ENCODE measurements around the gene CCR3. TPM values are rescaled to one million over a fixed set of nuclear protein-coding genes. Genes with fewer than 3 reads are reported as not detected.

Gene CCR3
- polyA plus RNA-seq, 6 donors from 2014 or later = 0.57 to 0.90 TPM; not detected in 4

GRCh38 chr3:46228260-46229242 is 13.7 kb upstream of the CCR3 start:
- H3K4me3 Mint-ChIP-seq = peak overlapping the region in 2 of 8 donors; percentile 33 to 65
- H3K4me1 Mint-ChIP-seq = peaks cover 21 to 33% (median 31%) of the 10 kb centered on the region in 3 donors
- no peaks in the 10 kb centered on the region for H3K27me3 Mint-ChIP-seq
- no peak for ATAC-seq (ENCODE audit: low read depth in 2 of 2)
- peaks cover 0 to 7% (median 5%) of the 10 kb centered on the region in 7 donors for H3K9me3 Mint-ChIP-seq
- H3K36me3 Mint-ChIP-seq = peaks cover 0 to 8% of the 10 kb centered on the region in 2 donors
- DNase-seq = no peak
- peak overlapping the region in 2 of 6 donors; percentile 5 to 50 for H3K27ac Mint-ChIP-seq

GRCh38 chr3:46231323-46231722 is 10.9 kb upstream of the CCR3 start:
- ATAC-seq (ENCODE audit: low read depth in 2 of 2) (no peak), DNase-seq (no peak)
- Mint-ChIP-seq H3K9me3 (peaks cover 0 to 5% (median 3%) of the 10 kb centered on the region in 7 donors), H3K4me1 (peaks cover 17 to 24% (median 21%) of the 10 kb centered on the region in 3 donors), H3K4me3 (no peak overlapping the region), H3K36me3 (peaks cover 0 to 6% of the 10 kb centered on the region in 2 donors), H3K27ac (no peak overlapping the region), H3K27me3 (peaks cover 0 to 10% (median 0%) of the 10 kb centered on the region in 3 donors)

- Mint-ChIP-seq H3K9me3 (no peaks in the 10 kb centered on the region), H3K4me3 (peak overlapping the region in 2 of 8 donors; percentile 46 to 75), H3K27ac (no peak overlapping the region), H3K36me3 (no peaks in the 10 kb centered on the region), H3K27me3 (peaks cover 0 to 14% (median 0%) of the 10 kb centered on the region in 3 donors), H3K4me1 (peaks cover 9 to 13% (median 10%) of the 10 kb centered on the region in 3 donors)
- DNase-seq = no peak
- no peak for ATAC-seq (ENCODE audit: low read depth in 2 of 2)
Observed at GRCh38 chr3:46233194-46233593, 9.1 kb upstream of the CCR3 start.

- Mint-ChIP-seq H3K4me1 (peaks cover 0 to 5% (median 3%) of the 10 kb centered on the region in 3 donors), H3K4me3 (no peak overlapping the region), H3K9me3 (no peaks in the 10 kb centered on the region), H3K27ac (no peak overlapping the region), H3K36me3 (no peaks in the 10 kb centered on the region), H3K27me3 (peaks cover 0 to 14% (median 0%) of the 10 kb centered on the region in 3 donors)
- ATAC-seq (ENCODE audit: low read depth in 2 of 2) (no peak), DNase-seq (no peak)
Observed at GRCh38 chr3:46235425-46235824, 6.8 kb upstream of the CCR3 start.

- Mint-ChIP-seq H3K4me1 (peaks cover 3 to 5% (median 5%) of the 10 kb centered on the region in 3 donors), H3K4me3 (no peak overlapping the region), H3K36me3 (no peaks in the 10 kb centered on the region), H3K9me3 (no peaks in the 10 kb centered on the region), H3K27me3 (peaks cover 0 to 18% (median 0%) of the 10 kb centered on the region in 3 donors), H3K27ac (peak overlapping the region in 1 of 6 donors; percentile 12)
- no peak for ATAC-seq (ENCODE audit: low read depth in 2 of 2)
- no peak for DNase-seq
Observed at GRCh38 chr3:46236294-46237054, 5.8 kb upstream of the CCR3 start.

- H3K4me3 Mint-ChIP-seq = no peak overlapping the region
- H3K4me1 Mint-ChIP-seq = peaks cover 12 to 15% (median 12%) of the 10 kb centered on the region in 3 donors
- no peak overlapping the region for H3K27ac Mint-ChIP-seq
- peaks cover 0 to 18% (median 0%) of the 10 kb centered on the region in 3 donors for H3K27me3 Mint-ChIP-seq
- H3K36me3 Mint-ChIP-seq = no peaks in the 10 kb centered on the region
- DNase-seq (no peak), ATAC-seq (ENCODE audit: low read depth in 2 of 2) (no peak)
- no peaks in the 10 kb centered on the region for H3K9me3 Mint-ChIP-seq
Observed at GRCh38 chr3:46238386-46238785, 3.9 kb upstream of the CCR3 start.

- Mint-ChIP-seq H3K4me3 (no peak overlapping the region), H3K27me3 (peaks cover 0 to 18% (median 0%) of the 10 kb centered on the region in 3 donors), H3K9me3 (no peaks in the 10 kb centered on the region), H3K4me1 (peaks cover 12 to 15% (median 12%) of the 10 kb centered on the region in 3 donors), H3K36me3 (no peaks in the 10 kb centered on the region), H3K27ac (no peak overlapping the region)
- DNase-seq (no peak), ATAC-seq (ENCODE audit: low read depth in 2 of 2) (no peak)
Observed at GRCh38 chr3:46239301-46239938, 2.8 kb upstream of the CCR3 start.

GRCh38 chr3:46239952-46240351 is 2.3 kb upstream of the CCR3 start:
- DNase-seq (no peak), ATAC-seq (ENCODE audit: low read depth in 2 of 2) (no peak)
- Mint-ChIP-seq H3K9me3 (no peaks in the 10 kb centered on the region), H3K36me3 (no peaks in the 10 kb centered on the region), H3K27me3 (peaks cover 0 to 18% (median 0%) of the 10 kb centered on the region in 3 donors), H3K27ac (peak overlapping the region in 1 of 6 donors; percentile 11), H3K4me1 (peaks cover 12 to 15% (median 12%) of the 10 kb centered on the region in 3 donors), H3K4me3 (peak overlapping the region in 1 of 8 donors; percentile 44)

GRCh38 chr3:46243560-46243959 is 1.3 kb downstream of the CCR3 start:
- Mint-ChIP-seq H3K27me3 (peaks cover 0 to 4% (median 0%) of the 10 kb centered on the region in 3 donors), H3K36me3 (no peaks in the 10 kb centered on the region), H3K9me3 (no peaks in the 10 kb centered on the region), H3K27ac (peak overlapping the region in 1 of 6 donors; percentile 13), H3K4me3 (no peak overlapping the region), H3K4me1 (peaks cover 7 to 12% (median 12%) of the 10 kb centered on the region in 3 donors)
- DNase-seq = no peak
- ATAC-seq (ENCODE audit: low read depth in 2 of 2) = no peak

- peaks cover 3 to 4% (median 4%) of the 10 kb centered on the region in 3 donors for H3K27me3 Mint-ChIP-seq
- no peak overlapping the region for H3K27ac Mint-ChIP-seq
- no peak for DNase-seq
- peaks cover 7 to 12% (median 12%) of the 10 kb centered on the region in 3 donors for H3K4me1 Mint-ChIP-seq
- H3K9me3 Mint-ChIP-seq = no peaks in the 10 kb centered on the region
- no peaks in the 10 kb centered on the region for H3K36me3 Mint-ChIP-seq
- no peak for ATAC-seq (ENCODE audit: low read depth in 2 of 2)
- H3K4me3 Mint-ChIP-seq = no peak overlapping the region
Observed at GRCh38 chr3:46245146-46245545, 2.9 kb downstream of the CCR3 start.

- Mint-ChIP-seq H3K9me3 (no peaks in the 10 kb centered on the region), H3K4me3 (no peak overlapping the region), H3K36me3 (no peaks in the 10 kb centered on the region), H3K27me3 (peaks cover 0 to 16% (median 13%) of the 10 kb centered on the region in 3 donors), H3K27ac (no peak overlapping the region), H3K4me1 (no peaks in the 10 kb centered on the region)
- no peak for DNase-seq
- no peak for ATAC-seq (ENCODE audit: low read depth in 2 of 2)
Observed at GRCh38 chr3:46252980-46253379, 10.7 kb downstream of the CCR3 start.

- H3K4me3 Mint-ChIP-seq = no peak overlapping the region
- no peaks in the 10 kb centered on the region for H3K4me1 Mint-ChIP-seq
Observed at GRCh38 chr3:46258525-46258924, 16.3 kb downstream of the CCR3 start.

More at GRCh38 chr3:46258525-46258924, 16.3 kb downstream of the CCR3 start:
- Mint-ChIP-seq H3K27ac (no peak overlapping the region), H3K27me3 (no peaks in the 10 kb centered on the region), H3K9me3 (peaks cover 6 to 20% (median 10%) of the 10 kb centered on the region in 7 donors), H3K36me3 (peaks cover 5 to 18% of the 10 kb centered on the region in 2 donors)
- DNase-seq (no peak), ATAC-seq (ENCODE audit: low read depth in 2 of 2) (no peak)
